T-helper 2 cell treated with Interferon-gamma antibody and Interleukin-4, amounts not matched to agents 100 ng/mL and 5 ng/mL, for 36 hours (primary cell): Measurements from ENCODE around the gene NPHP4. TPM values are rescaled to one million over a fixed set of nuclear protein-coding genes. Genes with fewer than 3 reads are reported as not detected.

ENCODE experiments used
- intact Hi-C: fragments of 100-400 bp; cut with micrococcal nuclease; formaldehyde crosslinking; loops from one replicate; pipeline ENCODE4 v1.15.1; 2023
- total RNA-seq: library from RNA; stranded (reverse); gene quantifications from 2 replicates; pipeline ENCODE4 v1.2.3, GENCODE V29; 2022

NPHP4 gene
- total RNA-seq, 1 donor from 2014 or later, result 21.6 TPM

DNA sequence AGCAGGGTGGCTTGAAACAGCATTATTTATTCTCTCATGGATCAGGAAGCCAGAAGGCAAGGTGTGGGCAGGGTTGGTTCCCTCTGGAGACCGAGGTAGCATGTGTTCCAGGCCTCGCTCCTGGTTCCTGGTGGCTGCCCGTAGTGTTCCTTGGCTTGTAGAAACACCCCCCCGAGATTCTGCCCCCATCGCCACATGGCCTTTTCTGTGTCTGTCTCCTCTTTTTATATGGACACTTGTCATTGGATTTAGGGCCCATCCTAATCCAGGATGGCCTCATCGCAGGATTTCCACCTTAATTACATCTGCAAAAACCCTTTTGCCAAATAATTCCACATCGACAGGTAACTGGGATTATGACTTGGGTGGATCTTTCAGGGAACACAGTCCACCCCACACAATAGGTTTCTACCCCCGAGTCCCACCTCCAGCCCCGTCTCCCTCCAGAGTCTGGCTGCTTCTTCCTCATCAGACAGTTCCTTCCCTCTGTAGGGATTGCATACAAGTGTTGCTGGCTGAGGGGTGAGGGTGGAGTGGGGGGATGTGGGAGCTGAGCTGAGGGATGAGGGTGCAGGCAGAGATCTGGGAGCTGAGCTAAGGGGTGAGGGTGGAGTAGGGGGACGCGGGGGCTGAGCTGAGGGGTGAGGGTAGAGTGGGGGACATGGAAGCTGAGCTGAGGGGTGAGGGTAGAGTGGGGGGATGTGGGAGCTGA, 12.3 kb upstream of the NPHP4 start:
- intact Hi-C loops, result no loop called here

DNA sequence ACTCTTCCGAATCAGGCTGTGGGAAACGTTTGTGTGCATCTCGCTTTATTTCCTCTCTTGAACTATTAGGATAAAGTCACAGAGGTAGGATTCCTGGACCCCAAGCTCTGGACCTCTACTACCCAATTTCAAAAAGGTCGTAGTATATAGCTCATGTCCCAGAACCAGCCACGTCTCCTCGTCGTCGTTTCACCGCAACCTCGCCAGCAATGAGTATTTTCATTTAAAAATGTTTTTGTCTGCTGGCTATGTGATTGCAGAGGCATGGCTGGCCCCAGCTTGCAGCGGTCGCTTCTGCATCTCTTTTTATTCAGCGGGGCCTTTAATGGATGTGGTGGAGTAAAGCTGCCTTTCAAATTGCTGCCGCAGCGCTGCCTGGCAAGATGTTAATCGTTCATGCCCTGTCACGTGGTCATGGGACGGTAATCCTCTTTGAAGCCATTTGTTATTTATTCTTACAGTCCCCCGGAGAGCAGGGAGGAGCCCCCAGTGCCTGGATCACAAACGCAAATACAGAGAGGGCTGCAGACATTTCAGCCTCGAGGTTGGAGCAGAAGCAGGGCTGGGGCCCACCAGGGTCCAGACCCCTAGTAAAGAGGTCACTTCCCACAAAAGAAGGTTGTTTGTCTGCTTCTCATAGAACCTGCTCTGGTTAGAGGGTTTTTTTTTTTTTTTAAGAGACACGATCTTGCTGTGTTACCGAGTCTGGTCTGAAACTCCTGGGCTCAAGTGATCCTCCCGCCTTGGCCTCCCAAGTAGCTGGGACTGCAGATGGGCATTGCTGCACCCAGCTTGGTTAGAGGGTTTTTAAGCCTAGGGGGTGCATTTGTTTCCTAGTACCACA, 11.6 kb upstream of the NPHP4 start:
- intact Hi-C loops, result no loop called here

GRCh38 chr1:6002714-6003501, 10.7 kb upstream of the NPHP4 start:
- intact Hi-C loops, result no loop called here

DNA sequence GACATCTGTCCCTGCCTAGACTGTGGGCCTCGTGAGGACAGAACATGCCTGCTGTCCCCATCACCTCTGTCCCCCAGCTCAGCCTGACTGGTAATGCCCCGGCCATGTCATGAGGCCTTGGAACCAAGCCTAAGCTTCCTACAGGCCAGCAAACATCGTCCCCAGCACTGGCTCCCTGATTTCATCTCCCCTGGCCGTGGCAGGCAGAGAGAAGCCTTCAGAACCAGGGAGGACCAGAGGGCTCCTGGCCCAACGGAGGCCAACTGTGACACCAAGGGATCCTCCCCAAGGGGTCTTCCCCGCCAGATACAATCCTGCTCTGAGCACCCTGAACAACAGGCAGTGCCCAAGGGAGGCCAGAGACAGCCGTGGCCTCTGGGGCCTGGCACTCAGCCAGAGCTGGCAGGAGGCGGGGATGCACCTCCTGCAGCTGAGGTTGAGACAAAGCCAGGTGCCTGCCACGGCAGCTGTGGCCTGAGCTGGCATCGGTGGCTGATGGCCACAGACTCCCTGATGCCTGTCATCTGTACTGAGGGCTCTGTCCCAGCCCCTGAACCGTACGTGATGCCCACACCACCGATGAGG, 9.9 kb upstream of the NPHP4 start:
- intact Hi-C loops, result no loop called here

DNA sequence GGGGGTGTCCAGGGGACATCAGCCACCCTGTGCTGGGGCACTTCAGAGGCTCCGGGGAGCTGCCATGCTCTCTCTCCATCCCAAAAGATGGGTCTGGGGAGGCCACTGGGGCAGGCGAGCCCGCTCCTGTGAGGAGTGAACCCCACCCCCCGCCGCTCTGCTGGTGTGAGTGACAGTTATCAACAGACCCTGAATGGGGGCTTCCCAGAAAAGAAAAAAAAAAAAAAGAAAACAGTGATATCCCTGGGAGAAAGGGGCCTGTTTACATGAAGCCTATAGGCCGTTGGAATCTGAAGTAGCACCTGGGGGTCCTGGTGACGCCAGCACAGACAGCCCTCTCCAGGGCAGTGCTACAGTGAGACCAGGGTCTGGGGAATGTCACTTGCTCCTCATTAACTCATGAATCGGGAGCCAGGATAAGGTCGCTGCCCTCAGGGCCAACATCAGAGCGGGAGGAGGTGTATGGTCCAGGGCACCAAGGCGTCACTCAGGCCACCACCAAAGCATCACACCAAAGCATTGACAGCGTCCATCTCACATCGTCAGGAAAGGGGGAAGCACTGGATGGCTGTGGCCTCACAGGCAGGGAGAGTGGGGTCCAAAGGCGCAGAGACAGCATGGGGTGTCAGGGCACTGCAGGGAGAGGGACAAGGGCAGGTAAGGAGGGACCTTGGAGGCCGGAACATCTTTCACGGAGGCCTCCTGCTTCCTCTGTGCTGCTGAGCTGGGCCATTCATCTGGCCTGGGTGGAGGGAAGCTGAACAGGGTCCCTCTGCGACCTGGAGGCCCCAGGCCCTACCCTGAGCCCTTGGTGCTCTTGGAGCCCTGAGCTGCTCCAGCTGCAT, 8.4 kb upstream of the NPHP4 start:
- intact Hi-C loops, result no loop called here

DNA sequence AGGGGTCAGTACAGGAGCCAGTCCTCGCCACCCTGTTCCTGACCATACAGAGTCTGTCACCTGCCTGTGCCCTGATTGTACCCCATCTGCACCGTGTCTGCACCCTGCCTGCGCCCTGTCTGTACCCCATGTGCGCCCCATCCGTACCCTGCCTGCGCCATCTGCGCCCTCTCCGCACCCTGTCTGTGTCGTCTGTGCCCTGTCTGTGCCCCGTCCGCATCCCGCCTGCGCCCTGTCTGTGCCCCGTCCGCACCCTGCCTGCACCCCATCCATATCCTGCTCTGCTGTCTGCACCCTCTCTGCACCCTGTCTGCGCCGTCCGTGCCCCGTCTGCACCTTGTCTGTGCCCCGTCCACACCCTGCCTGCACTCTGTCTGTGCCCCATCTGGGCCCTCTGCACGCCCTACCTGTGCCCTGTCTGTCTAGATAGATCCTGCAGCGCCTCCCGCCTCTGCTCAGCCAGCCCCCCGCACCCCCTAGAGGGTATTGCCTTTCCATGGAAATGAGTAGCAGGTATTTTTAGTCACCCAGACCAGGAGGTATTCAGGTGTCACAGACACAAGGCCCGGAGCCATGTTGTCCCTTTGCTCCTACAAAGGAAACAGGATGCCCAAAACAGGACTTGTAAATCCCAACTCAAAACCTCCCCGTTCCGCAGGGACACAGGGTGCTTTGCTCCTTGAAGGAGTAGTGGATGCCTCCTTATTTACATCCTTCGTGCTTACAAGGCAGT, 7.7 kb upstream of the NPHP4 start:
- intact Hi-C loops, result no loop called here

GRCh38 chr1:5998906-5999301, 6.7 kb upstream of the NPHP4 start:
- intact Hi-C loops, result no loop called here

DNA sequence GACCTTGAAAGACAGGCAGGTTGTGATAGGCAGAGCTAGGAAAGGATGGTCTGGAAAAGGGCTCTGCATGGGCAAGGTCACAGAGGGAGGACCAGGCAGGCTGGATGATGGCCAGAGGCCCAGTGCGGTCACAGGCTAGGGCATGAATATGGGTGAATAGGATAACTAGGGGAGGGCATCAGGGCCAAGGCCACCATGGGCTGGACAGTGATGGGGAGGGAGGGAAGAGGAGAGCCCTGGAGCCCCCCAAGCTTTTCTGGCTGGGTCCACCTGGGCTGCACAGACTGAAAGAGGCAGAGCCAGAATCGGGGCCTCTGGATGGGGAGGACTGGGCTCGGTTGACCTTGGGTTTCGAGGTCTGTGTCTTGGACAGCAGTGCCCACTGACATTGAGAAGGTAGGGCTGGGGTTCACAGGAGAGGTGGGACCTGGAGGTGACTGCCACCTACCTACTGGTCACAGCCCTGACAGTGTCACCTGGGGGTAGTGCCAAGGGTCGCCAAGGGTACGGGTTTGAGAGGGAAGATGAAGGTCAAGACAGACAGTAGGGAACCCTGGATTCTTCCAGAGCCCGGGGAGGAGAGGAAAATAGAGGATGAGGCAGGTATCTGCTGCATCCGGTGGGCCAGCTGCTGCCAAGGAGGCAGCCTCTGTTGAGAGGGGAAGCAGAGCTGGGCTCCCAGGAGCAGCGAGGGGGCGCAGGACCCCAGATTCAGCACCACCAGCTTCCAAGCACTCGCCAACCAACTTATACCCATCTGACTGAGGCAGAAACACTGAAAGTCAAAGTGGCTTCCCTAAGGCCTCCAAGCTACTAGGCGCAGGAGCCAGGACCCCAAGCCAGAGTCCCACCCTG, 6.1 kb upstream of the NPHP4 start:
- intact Hi-C loops, result no loop called here

- intact Hi-C loops, result no loop called here
Observed at GRCh38 chr1:5997316-5997715, 5.1 kb upstream of the NPHP4 start.

DNA sequence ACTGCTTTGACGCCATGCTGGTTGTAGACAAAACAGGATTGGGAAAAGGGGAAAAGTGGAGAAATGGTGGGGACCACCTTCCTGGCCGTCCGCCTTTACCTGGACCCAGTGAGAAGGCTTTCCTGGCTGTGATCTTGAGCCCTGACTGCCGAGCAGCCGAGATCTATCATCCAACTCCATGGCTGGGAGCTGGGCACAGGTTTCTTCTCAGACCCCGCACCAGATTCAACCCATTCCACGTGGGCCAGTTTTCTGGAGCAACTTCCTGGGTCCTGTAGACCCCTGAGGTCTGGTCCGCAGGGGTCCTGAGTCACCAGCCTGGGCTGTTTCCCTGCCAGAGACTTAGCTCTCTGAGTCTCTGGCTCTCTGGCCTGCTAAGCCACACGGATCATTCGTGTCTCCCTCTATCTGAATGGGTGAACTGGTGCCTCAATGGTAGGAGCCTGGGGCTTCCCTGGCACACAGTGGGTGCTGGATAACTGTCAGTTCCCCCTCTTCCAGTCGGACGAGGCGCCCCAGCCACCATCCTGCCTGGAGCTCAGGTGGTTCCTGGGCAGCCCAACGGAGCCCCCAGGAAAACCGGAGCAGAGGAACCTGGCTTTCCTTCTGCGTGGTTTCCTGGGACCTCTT, 4.5 kb upstream of the NPHP4 start:
- intact Hi-C loops, result no loop called here

GRCh38 chr1:5995871-5996630, 3.8 kb upstream of the NPHP4 start:
- intact Hi-C loops, result no loop called here

GRCh38 chr1:5994713-5995621, 2.7 kb upstream of the NPHP4 start:
- intact Hi-C loops, result loop anchor here (1.0 kb wide), 1 partner anchor 31 kb away; no protein-coding TSS in a partner anchor

GRCh38 chr1:5993556-5994491, 1.6 kb upstream of the NPHP4 start:
- intact Hi-C loops, result loop anchor here (1.0 to 2.0 kb wide), 2 partner anchors 32 to 205 kb away; partner anchors contain the start of gene RPL22

DNA sequence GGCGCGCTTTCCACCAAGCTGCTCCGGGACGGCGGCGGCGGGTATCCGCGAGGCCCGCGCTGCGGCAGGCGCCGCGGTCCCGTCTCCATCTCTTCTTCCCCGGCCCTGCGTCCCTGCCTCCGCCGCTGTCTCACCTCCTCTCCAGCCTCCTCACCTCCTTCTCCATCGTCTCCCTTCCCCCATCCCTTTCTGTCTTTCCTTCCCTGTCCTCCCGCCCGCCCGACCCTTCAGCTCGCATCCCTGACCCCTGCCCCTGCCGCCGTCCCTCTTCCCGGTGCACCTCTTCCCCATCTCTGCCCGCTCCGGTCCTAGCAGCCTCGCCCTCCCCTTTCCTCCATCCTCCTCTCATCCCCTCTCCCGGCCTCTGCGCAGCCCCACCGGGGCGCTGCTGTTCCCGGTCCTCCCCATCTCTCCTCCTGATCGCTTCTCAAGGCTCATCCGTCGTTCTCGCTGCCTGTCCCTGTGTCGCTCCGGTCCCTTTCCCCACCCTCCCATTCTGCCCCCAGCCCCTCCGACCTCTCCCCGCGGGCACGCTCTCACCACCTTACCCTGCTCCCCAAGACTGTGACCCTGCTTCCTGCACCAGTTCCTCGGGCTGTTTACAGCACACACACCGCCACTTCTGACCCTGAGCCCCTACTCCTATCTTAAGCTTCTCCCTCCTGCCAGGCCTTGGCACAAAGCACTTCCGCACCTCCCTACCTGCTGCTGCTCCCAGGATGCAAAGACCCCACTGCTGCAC, 760 bp upstream of the NPHP4 start:
- intact Hi-C loops, result loop anchor here (1.0 to 2.0 kb wide), 2 partner anchors 38 to 206 kb away; partner anchors contain the start of gene RPL22
